NCI-H2227 (cell line): ENCODE data around the gene CSRP3.
"Not testable (repeated sequence)": the region's sequence is repeated elsewhere in the genome, so short reads cannot be mapped to it uniquely, and the experiment has no call there.

ENCODE experiments used
- DNase-seq: peaks from one replicate; lab custom pipeline; 2025; ENCODE audit not compliant: unreplicated experiment; lab: John Stamatoyannopoulos, UW

Gene CSRP3

GRCh38 chr11:19191530-19192169, 10.1 kb downstream of the CSRP3 start:
- no peak for DNase-seq

- DNase-seq, result peak; percentile 83
Observed at GRCh38 chr11:19187833-19188258, 13.9 kb downstream of the CSRP3 start.

DNA sequence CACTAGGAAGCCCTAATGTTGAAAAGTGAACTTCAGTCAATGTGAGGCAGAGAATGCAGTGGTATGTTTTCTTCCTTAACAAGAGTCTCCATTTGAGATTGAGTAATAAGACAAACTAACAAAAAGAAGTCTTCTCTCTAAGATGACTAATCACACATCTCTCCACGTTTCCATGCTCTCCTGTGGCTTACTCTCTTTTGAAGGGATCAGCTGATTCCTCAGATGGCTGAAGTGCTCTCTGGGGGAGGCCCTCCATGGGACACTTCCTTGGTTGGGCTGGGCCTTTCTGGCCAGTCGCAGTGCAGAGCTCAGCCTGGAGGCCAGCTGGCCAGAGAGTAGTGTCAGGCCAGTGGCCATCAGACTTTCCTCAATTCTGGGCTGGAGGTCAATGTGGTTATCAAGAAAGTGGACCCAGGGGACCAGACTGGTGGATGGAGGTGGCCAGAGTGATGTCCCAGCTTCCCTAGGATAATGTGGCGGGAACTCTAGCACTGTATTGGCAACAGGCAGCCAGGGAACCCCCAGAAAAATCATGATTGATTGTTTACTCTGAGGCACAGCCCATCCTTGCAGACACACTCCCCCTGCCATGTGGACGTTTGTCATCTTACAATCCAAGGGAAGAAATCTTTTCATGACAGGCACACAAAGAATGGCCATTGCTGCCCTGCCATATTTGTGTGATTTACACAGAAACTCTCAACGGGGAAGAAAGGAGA, 14.5 kb downstream of the CSRP3 start:
- peak; percentile 83 for DNase-seq

- DNase-seq, result no peak
Observed at GRCh38 chr11:19185516-19186052, 16.2 kb downstream of the CSRP3 start.

DNA sequence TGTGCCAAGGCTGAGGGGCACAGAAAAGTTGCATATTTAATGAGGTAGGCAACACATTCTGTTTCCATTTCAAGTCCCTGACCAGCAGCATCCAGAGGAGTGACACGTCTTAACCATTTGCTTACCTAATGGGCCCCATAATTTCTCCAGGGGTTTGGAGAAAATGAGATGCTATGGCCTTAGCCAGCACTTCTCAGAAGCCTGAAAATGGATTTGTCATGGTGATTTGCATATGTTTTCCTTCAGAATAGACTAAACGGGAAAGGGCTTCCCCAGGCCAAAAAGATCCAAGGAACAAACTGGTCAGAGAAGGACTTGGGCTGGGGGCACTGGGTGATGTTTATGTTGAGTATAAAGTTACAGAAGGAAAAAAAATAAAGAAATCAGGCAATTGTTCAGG, 16.7 kb downstream of the CSRP3 start:
- DNase-seq, result no peak

DNA sequence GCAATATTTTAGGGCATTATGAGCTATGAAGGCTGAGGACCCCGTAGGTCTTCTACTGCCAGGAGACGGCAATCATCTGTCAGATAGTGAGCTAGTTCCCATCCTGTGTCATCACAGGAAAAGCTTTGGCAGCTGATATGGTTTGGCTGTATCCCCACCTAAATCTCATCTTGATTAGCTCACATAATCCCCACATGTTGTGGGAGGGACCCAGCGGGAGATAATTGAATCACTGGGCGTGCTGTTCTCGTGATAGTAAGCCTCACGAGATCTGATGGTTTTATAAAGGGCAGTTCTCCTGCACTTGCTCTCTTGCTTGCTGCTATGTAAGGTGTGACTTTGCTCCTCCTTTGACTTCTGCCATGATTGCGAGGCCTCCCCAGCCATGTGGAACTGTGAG, 18.1 kb downstream of the CSRP3 start:
- no peak for DNase-seq

- no peak for DNase-seq
Observed at GRCh38 chr11:19181531-19182261, 20.1 kb downstream of the CSRP3 start.

DNA sequence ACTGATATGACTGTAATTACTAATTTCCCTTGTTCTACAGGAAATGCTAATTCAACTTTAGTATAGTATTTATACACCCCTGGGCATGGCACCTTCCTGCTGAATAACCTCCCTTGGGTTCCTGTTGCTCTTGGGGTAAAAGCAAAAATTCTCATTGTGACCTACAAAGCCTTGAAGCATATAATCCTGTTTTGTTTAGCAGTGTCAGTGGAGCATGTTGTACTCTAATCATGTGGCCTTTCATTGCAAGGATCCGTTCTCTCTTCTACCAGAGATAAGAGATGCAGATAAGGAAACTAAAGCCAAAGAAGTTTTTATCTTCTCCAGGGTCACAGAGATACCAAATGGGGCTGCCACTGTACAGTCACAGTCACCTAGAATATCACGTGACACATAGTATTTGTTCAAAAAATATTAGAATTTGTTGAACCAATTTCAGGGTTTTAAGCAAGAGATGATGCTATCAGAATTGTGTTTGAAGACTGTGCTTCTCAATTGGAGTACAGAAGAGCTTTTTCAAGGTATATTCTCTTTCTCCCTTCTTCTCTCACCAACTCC, 25.1 kb downstream of the CSRP3 start:
- DNase-seq, result no peak

DNA sequence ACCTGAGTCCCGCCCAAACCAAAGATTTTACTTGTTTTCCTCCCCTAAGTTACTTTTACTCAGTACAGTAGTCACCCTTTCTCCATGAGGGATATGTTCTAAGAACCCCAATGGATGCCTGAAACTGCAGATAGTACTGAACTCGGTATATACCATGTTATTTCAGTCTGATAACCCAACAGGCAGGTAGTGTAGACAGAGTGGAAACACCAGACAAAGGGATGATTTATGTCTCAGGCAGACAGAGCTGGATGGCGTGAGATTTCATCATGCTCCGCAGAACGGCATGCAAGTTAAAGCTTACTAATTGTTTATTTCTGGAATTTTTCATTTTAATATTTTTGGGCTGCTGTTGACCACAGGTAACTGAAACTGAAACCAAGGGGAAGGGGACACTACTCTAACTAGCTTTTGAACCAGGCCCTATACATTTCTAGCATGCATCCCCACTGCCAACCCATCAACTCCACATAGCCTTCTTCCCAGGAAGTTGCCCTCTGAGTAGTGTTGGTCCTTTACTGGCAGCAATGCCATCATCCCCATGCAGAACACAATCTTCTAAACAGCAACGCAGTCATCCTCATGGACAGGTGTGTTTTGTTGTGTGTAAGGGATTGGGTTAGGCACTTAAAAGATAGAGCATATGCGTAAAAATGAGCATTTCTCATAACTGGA, 27.7 kb downstream of the CSRP3 start:
- DNase-seq, result no peak

GRCh38 chr11:19173004-19173689, 28.6 kb downstream of the CSRP3 start:
- DNase-seq, result no peak

DNA sequence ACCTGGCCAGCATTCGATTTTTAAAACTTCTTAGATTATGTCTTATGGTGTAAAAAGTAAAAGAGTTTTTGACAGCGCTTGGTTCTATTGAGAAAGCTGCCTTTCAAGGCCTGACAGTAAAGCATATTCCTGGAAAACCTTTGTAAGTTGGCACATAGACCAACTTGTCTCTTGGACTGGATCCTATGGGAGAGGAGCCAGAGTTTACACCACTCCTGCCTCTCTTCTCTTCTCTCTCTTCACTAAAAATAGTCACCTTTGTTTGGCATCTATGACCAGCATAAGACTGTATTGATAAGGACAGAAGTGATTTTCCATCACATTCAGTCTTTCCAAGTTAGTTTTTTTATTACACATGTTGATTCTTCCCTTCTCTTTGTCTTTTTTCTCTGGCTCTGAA, 33.7 kb downstream of the CSRP3 start:
- no peak for DNase-seq

- DNase-seq, result no peak
Observed at GRCh38 chr11:19164881-19165280, 36.9 kb downstream of the CSRP3 start.

- DNase-seq, result peak; percentile 47
Observed at GRCh38 chr11:19164230-19164855, 37.4 kb downstream of the CSRP3 start.

- no peak for DNase-seq
Observed at GRCh38 chr11:19163617-19164016, 38.2 kb downstream of the CSRP3 start.

- DNase-seq, result no peak
Observed at GRCh38 chr11:19162951-19163505, 38.8 kb downstream of the CSRP3 start.

DNA sequence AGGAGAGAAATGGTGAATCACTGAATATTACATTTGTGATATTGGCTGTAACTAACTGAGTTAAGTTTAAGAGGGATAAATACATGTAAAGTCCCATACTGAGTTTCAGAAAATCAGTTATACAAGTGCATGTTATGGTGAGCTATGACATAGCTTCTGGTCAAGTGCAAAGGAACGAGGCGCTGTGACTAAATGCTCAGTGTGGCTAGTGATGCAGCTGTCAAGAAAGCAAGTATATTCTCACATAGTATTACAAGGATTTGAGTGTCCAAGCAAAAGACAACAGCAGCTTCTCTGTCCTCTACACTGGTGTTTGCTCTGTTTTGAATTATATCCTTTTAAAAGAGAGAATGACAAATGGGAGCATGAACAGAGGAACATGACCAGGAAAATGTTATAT, 40.1 kb downstream of the CSRP3 start:
- DNase-seq, result no peak

DNA sequence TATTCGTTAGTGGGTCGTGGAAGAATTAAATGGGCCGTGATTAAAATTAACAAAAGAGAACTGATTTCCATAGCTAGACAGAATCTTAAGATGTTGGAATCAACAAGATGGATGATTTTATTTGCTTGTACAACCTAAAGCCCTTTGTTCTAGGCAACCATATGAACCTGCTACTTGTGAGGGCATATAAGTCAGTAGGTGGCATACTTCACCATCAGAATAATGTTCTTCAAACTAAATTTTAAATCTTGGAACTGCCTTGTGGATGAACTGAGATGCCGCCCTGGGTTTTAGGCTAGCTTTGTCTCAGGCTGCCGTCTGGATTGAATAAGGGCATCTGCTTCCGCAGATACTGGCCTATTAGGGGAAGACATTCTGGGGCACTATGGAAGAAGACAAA, 40.9 kb downstream of the CSRP3 start:
- DNase-seq, result no peak

DNA sequence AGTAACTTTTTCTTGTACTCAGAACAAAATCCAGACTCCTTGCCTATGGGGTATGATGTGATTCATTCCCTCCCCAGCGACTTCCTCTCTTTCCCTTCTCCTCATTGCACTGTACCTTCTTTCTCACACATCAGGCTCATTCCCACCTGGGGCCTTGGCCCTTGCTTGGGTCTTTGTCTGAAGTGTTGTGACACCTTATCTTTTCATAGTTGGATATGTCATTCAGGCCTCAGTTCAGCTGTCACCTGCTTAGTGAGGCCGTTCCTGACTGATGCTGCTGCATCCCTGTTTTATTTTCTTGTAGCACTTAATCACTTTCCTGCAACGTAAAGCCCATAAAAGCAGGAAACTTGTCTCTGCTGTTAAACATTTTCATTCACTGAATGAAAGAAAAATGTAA, 44.9 kb downstream of the CSRP3 start:
- no peak for DNase-seq

- no peak for DNase-seq
Observed at GRCh38 chr11:19145319-19145718, 56.5 kb downstream of the CSRP3 start.

DNA sequence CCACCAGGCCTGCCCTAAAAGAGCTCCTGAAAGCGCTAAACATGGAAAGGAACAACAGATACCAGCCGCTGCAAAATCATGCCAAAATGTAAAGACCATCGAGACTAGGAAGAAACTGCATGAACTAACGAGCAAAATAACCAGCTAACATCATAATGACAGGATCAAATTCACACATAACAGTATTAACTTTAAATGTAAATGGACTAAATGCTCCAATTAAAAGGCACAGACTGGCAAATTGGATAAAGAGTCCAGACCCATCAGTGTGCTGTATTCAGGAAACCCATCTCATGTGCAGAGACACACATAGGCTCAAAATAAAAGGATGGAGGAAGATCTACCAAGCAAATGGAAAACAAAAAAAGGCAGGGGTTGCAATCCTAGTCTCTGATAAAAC, 64.9 kb downstream of the CSRP3 start:
- DNase-seq, result not testable (repeated sequence)
